ENCODE data around the gene MAGEB3.
"Not testable (repeated sequence)": the region's sequence is repeated elsewhere in the genome, so short reads cannot be mapped to it uniquely, and the experiment has no call there.

The MAGEB3 gene

GRCh38 chrX:30230395-30230794 is at the start of gene MAGEB3:
Gene MAGEB3 (plus strand): TSS chrX:30230657. CDS start chrX:30235925, 5,268 bp downstream.
- DNase-seq: no peak

GRCh38 chrX:30181353-30181752 is 49.1 kb upstream of the MAGEB3 start:
- no peak for DNase-seq

- no peak for DNase-seq
Measured at GRCh38 chrX:30183554-30183953, 46.9 kb upstream of the MAGEB3 start.

GRCh38 chrX:30190426-30190825 is 40.0 kb upstream of the MAGEB3 start:
- DNase-seq: no peak

- DNase-seq: not testable (repeated sequence)
Measured at GRCh38 chrX:30193910-30194309, 36.5 kb upstream of the MAGEB3 start.

- no peak for DNase-seq
Measured at GRCh38 chrX:30196322-30196721, 34.1 kb upstream of the MAGEB3 start.

GRCh38 chrX:30212172-30212571 is 18.3 kb upstream of the MAGEB3 start:
- DNase-seq: no peak

- DNase-seq: no peak
Measured at GRCh38 chrX:30215357-30215843, 15.1 kb upstream of the MAGEB3 start, which contains the start of gene MAGEB2. Gene MAGEB2 (plus strand): TSS chrX:30215563. CDS start chrX:30218581, 3,018 bp downstream.

GRCh38 chrX:30217465-30217864 is 13.0 kb upstream of the MAGEB3 start:
- DNase-seq: no peak

GRCh38 chrX:30219372-30219771 is 11.1 kb upstream of the MAGEB3 start:
- no peak for DNase-seq

GRCh38 chrX:30220661-30221060 is 9.8 kb upstream of the MAGEB3 start:
- DNase-seq: no peak

GRCh38 chrX:30224536-30224935 is 5.9 kb upstream of the MAGEB3 start:
- DNase-seq: no peak

- DNase-seq: no peak
Measured at GRCh38 chrX:30228526-30228925, 1.9 kb upstream of the MAGEB3 start.

- DNase-seq: no peak
Measured at GRCh38 chrX:30241724-30242415, 11.4 kb downstream of the MAGEB3 start, which contains the start of gene MAGEB4. Gene MAGEB4 (plus strand): TSS chrX:30242000. CDS start chrX:30242136, 136 bp downstream.

GRCh38 chrX:30246769-30247489 is 16.5 kb downstream of the MAGEB3 start, which contains the start of gene MAGEB1:
Gene MAGEB1 (plus strand): TSS chrX:30247146. CDS start chrX:30250494, 3,348 bp downstream.
- no peak for DNase-seq

GRCh38 chrX:30248854-30249253 is 18.4 kb downstream of the MAGEB3 start:
- no peak for DNase-seq

- no peak for DNase-seq
Measured at GRCh38 chrX:30253257-30253656, 22.8 kb downstream of the MAGEB3 start.

- no peak for DNase-seq
Measured at GRCh38 chrX:30259927-30260326, 29.5 kb downstream of the MAGEB3 start.

- no peak for DNase-seq
Measured at GRCh38 chrX:30261012-30261411, 30.6 kb downstream of the MAGEB3 start.

- no peak for DNase-seq
Measured at GRCh38 chrX:30262763-30263162, 32.3 kb downstream of the MAGEB3 start.

GRCh38 chrX:30270639-30271038 is 40.2 kb downstream of the MAGEB3 start:
- no peak for DNase-seq

GRCh38 chrX:30275498-30275897 is 45.0 kb downstream of the MAGEB3 start:
- no peak for DNase-seq

GRCh38 chrX:30278365-30278764 is 47.9 kb downstream of the MAGEB3 start:
- no peak for DNase-seq

GRCh38 chrX:30280428-30280827 is 50.0 kb downstream of the MAGEB3 start:
- no peak for DNase-seq

All from stimulated activated CD4-positive, alpha-beta T cell treated with anti-CD3 and anti-CD28 coated beads, Interleukin-1b, Interleukin-23, amount 100 ng/mL, for 48 hours (primary cell).